ENCODE measurements around the gene S1PR5. TPM values are rescaled to one million over a fixed set of nuclear protein-coding genes. Genes with fewer than 3 reads are reported as not detected.

The S1PR5 gene
- total and polyA plus RNA-seq, 9 of the 15 experiments (the other 6 are each of a cell fraction or from before 2014, with no cell fraction given): 0.03 to 0.54 (median 0.35) TPM; not detected in 4

- no peak for DNase-seq (ENCODE audit: extremely low read depth in 1 of 4, low spot score in 3 of 4)
- Histone ChIP-seq H3K9me3 (replicated peaks; ENCODE audit: control insufficient read depth, insufficient read depth, low read depth, low read length) (no peaks in the 10 kb centered on the region), H3K36me3 (ENCODE audit: control insufficient read depth, insufficient read depth, low read length) (no peaks in the 10 kb centered on the region), H3K79me2 (ENCODE audit: control insufficient read depth, insufficient read depth, low read length) (no peaks in the 10 kb centered on the region), H3K4me1 (replicated peaks in 1 of 2; ENCODE audit: control insufficient read depth in 2 of 2, insufficient read depth in 2 of 2, low read length in 2 of 2) (peaks cover 4 to 21% of the 10 kb centered on the region in 2 experiments; a peak in 4 of 5 replicates), H2AFZ (ENCODE audit: low read depth, low read length) (0 out of 2 replicates have a peak overlapping the region, but pooled peaks have one; percentile 51), H3K4me3 (no peak overlapping the region), H3K4me2 (ENCODE audit: insufficient read depth, low read length) (no peak overlapping the region), H3K27me3 (ENCODE audit: control insufficient read depth in 2 of 2, insufficient read depth in 2 of 2, low read length in 2 of 2) (no peaks in the 10 kb centered on the region; a peak in 1 of 5 replicates), H3K9ac (ENCODE audit: insufficient read depth in 1 of 2, low read depth in 2 of 2, low read length in 2 of 2) (no peak overlapping the region), H3K27ac (ENCODE audit: extremely low read depth, low read depth, low read length) (no peak overlapping the region), H4K20me1 (replicated peaks; ENCODE audit: control insufficient read depth, insufficient read depth, low read length) (no peaks in the 10 kb centered on the region), H3K9me1 (ENCODE audit: control insufficient read depth, insufficient read depth, low read length) (no peaks in the 10 kb centered on the region)
- intact Hi-C loops (cut with micrococcal nuclease) (no loop called here), in situ Hi-C loops (cut with MboI) (no loop called here)
- ATAC-seq: no peak
- FAIRE-seq: no peak
- POLR2A ChIA-PET: interaction anchor here (1.0 kb wide), 1 partner anchor 268 kb away, joined by 3 read pairs; the partner anchor contains the start of gene ICAM1
- peak; percentile 50; the same call in 1 of the 2 replicates for TF ChIP-seq BCOR (IDR thresholded peaks at IDR 0.05)
- peak; percentile 53 for TF ChIP-seq CEBPB (tag; IDR thresholded peaks at IDR 0.05)
- TF ChIP-seq ARID3A (IDR thresholded peaks at IDR 0.05; ENCODE audit: borderline replicate concordance, low read depth, low read length): no peak
- TF ChIP-seq SMARCA5 (IDR thresholded peaks at IDR 0.05): 0 out of 2 replicates have a peak, but pooled peaks have one; percentile 42
- TF ChIP-seq DIDO1 (tag; IDR thresholded peaks at IDR 0.05; ENCODE audit: low read depth): no peak
- TF ChIP-seq RAD51 (IDR thresholded peaks at IDR 0.05; ENCODE audit: borderline replicate concordance, low read depth): no peak
- peak; percentile 61 for TF ChIP-seq RBM25 (IDR thresholded peaks at IDR 0.05; ENCODE audit: low read depth, low read length, severe bottlenecking)
- peak; percentile 97 for TF ChIP-seq ZNF121 (CRISPR knock-in tag; conservative IDR thresholded peaks at IDR 0.05)
- CTCF ChIA-PET (ENCODE audit: low intra/inter-chr PET ratio): no interaction called here
- 24% methylated on average over 19 of the region's 20 CpGs for WGBS (ENCODE audit: insufficient coverage, low coverage, missing lambda C conversion rate)
- no TSS peak for BruUV-seq (replicated peaks)
These were observed 21.1 kb upstream of the S1PR5 start for GRCh38 chr19:10538204-10538983.

All from K562 (cell line).